ENCODE data around the gene SLC25A33.

DNA sequence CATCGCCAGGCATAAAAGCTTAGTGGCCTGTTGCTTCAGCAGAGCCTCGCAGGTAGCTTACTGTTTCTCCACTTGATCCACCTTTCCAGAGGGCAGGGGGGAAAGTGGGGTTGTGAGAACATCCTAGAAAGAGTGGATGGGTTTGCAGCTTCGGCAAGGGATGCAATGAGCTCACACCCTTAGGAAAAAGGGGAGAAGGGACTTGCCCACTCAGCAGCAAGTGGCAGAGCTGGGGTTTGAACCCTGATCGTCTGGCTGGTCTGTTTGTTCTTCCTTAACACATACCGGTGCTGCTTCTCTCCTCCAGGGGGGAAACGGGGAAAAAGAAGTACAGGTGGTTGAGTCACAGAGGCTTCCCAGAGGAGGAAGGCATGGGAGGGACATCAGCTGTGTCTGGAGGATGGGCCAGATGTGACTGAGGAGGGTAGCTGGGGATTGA is 50.5 kb downstream of the SLC25A33 start:
- TF ChIP-seq, protein P1, sequence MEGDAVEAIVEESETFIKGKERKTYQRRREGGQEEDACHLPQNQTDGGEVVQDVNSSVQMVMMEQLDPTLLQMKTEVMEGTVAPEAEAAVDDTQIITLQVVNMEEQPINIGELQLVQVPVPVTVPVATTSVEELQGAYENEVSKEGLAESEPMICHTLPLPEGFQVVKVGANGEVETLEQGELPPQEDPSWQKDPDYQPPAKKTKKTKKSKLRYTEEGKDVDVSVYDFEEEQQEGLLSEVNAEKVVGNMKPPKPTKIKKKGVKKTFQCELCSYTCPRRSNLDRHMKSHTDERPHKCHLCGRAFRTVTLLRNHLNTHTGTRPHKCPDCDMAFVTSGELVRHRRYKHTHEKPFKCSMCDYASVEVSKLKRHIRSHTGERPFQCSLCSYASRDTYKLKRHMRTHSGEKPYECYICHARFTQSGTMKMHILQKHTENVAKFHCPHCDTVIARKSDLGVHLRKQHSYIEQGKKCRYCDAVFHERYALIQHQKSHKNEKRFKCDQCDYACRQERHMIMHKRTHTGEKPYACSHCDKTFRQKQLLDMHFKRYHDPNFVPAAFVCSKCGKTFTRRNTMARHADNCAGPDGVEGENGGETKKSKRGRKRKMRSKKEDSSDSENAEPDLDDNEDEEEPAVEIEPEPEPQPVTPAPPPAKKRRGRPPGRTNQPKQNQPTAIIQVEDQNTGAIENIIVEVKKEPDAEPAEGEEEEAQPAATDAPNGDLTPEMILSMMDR (IDR thresholded peaks at IDR 0.05), result no peak
- TF ChIP-seq EZH2 (IDR thresholded peaks at IDR 0.05) (no peak), EZH2phosphoT487 (IDR thresholded peaks at IDR 0.05) (no peak)

Measured in neural progenitor cell (in vitro differentiated cells).